ENCODE results near the gene ADGRG6.

The ADGRG6 gene

DNA sequence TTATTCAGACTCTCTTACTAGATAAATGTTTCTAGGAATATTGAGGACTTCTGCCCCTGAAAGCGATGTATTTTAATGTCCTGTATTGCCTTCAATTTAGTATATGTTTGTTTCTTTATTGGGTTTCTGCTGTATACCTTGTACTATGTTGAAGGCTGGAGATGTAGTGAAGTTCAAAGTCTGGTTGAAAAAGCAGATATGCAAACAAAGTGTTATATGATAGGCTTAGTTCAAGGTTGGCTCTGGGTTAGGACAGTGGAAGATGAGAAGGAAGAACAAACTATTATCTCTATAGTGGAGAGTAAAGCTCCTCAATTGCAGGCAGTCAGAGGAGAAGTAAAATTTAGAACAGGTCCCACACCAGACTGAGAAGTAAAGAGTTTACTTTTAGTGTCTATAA, 36.3 kb upstream of the ADGRG6 start:
- ChIA-PET POLR2A (no interaction called here), CTCF (no interaction called here)
- no peak for DNase-seq (ENCODE audit: extremely low spot score)
- TF ChIP-seq FOXM1 (IDR thresholded peaks at IDR 0.05; ENCODE audit: borderline replicate concordance) = no peak

DNA sequence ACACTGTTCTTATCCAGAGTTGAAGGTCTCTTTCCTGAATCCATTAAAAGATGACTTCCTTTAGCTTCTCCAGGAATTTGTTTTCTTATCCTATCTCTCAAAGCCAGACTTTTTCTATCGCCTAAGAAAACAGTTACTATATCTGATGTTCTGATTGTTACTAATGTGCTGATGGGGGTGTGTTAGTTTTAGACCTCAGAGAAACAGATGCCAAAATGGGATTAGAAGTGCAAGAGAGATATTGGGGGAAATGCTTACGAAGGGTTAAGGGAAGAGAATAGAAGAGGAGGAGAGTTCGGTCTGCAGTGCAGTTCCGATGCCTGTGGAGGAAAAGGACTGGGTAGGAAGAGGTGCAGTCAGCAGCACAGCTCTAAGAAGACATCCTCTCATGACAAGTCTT, 35.7 kb upstream of the ADGRG6 start:
- ChIA-PET POLR2A (no interaction called here), CTCF (no interaction called here)
- no peak for DNase-seq (ENCODE audit: extremely low spot score)
- TF ChIP-seq, protein P1, sequence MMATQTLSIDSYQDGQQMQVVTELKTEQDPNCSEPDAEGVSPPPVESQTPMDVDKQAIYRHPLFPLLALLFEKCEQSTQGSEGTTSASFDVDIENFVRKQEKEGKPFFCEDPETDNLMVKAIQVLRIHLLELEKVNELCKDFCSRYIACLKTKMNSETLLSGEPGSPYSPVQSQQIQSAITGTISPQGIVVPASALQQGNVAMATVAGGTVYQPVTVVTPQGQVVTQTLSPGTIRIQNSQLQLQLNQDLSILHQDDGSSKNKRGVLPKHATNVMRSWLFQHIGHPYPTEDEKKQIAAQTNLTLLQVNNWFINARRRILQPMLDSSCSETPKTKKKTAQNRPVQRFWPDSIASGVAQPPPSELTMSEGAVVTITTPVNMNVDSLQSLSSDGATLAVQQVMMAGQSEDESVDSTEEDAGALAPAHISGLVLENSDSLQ (IDR thresholded peaks at IDR 0.05) = no peak
- TF ChIP-seq NFRKB (IDR thresholded peaks at IDR 0.05) (no peak), FOXA1 (IDR thresholded peaks at IDR 0.05) (no peak), FOXK2 (IDR thresholded peaks at IDR 0.05) (no peak), ZNF384 (IDR thresholded peaks at IDR 0.05) (no peak), L3MBTL2 (conservative IDR thresholded peaks at IDR 0.05) (no peak), SUZ12 (IDR thresholded peaks at IDR 0.05) (no peak), ARNT (IDR thresholded peaks at IDR 0.05) (no peak), BHLHE40 (IDR thresholded peaks at IDR 0.05; ENCODE audit: borderline replicate concordance) (no peak), LEF1 (IDR thresholded peaks at IDR 0.05; ENCODE audit: borderline replicate concordance) (no peak), FOXM1 (IDR thresholded peaks at IDR 0.05; ENCODE audit: borderline replicate concordance) (no peak), SP1 (IDR thresholded peaks at IDR 0.05) (no peak), CTBP1 (IDR thresholded peaks at IDR 0.05; ENCODE audit: borderline replicate concordance) (no peak)

DNA sequence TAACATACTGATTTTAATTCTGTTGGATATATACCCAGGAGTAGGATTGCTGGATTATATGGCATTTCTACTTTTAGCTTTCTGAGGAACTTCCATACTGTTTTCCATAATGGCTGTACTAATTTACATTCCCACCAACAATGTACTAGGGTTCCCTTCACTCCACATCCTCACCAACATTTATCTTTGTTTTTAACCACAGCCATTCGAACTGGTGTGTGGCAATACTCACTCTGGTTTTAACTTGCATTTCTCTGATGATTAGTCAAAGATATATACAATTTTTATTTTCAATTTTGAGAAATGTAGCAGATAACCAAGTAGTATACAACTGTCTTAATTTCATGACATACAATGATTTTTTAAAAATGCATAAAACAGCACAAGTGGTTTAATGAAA, 30.3 kb upstream of the ADGRG6 start:
- TF ChIP-seq FOXM1 (IDR thresholded peaks at IDR 0.05; ENCODE audit: borderline replicate concordance) (no peak), SP1 (IDR thresholded peaks at IDR 0.05) (no peak), TARDBP (IDR thresholded peaks at IDR 0.05) (no peak), ELF4 (IDR thresholded peaks at IDR 0.05) (no peak), FOXK2 (IDR thresholded peaks at IDR 0.05) (no peak), LEF1 (IDR thresholded peaks at IDR 0.05; ENCODE audit: borderline replicate concordance) (no peak), BHLHE40 (IDR thresholded peaks at IDR 0.05; ENCODE audit: borderline replicate concordance) (no peak)
- TF ChIP-seq, protein P1 (IDR thresholded peaks at IDR 0.05) = no peak
- DNase-seq (ENCODE audit: extremely low spot score) = no peak
- ChIA-PET POLR2A (no interaction called here), CTCF (no interaction called here)

DNA sequence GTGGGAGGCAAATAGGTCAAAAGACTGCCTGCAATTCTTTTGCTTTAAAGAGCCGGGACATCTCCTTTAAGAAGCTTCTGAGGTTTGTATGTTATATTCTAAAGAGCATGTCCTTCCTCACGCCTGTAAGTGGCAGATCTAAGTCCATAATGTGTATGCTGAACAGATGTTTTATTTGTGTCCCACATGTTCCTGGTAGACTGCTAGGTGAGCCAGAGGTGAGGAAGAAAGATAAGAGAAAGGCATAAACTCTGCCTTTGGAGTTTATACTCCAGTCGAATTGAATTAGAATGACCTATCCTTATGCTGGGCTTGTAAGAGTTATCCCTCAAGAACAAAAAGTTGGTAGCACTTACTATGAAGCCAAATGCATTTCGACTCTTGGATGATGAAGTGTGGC, 27.2 kb upstream of the ADGRG6 start:
- POLR2A ChIA-PET = no interaction called here
- DNase-seq (ENCODE audit: extremely low spot score) = no peak
- TF ChIP-seq TARDBP (IDR thresholded peaks at IDR 0.05) = no peak
- no peak for TF ChIP-seq ARNT (IDR thresholded peaks at IDR 0.05)
- TF ChIP-seq LEF1 (IDR thresholded peaks at IDR 0.05; ENCODE audit: borderline replicate concordance) = no peak
- TF ChIP-seq SP1 (IDR thresholded peaks at IDR 0.05) = no peak
- no peak for TF ChIP-seq FOXM1 (IDR thresholded peaks at IDR 0.05; ENCODE audit: borderline replicate concordance)
- CTCF ChIA-PET = no interaction called here

DNA sequence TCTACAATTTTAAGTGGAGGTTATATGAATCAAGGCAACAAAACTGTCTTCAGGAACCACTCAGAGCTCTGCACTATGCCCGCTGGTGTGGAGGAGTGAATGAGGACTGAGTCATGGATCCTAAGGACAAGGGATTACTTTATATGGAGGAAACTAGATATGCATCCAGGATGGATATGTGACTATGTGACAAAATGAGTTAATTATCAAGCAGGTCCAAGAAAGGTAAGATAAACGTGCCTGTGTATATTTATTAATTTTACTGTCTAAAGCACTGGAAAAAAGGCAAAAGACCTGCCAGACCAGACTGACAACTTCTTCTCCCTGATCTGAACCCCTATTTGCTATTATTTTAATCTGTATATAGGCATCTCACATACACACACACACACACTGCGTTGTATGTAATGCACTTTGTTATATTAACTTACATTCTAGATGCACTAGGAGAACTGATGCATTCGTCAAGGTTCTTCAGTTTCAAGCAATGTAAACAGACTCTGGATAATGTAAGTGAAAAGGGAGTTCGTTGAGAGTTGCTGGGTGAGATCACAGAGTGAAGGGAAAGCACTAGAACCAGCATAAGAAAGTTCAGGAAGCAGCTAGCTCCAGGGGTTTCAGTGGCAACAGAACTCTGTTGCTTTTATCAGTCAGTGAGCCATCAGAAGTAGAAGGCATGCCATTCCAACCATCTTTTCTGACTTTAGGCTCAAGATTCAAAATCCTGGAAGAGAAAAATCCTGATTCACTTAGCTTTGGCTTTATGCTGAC, 26.4 kb upstream of the ADGRG6 start:
- ChIA-PET POLR2A (no interaction called here), CTCF (no interaction called here)
- TF ChIP-seq ARNT (IDR thresholded peaks at IDR 0.05) (no peak), CTBP1 (IDR thresholded peaks at IDR 0.05; ENCODE audit: borderline replicate concordance) (no peak), NFRKB (IDR thresholded peaks at IDR 0.05) (no peak), L3MBTL2 (conservative IDR thresholded peaks at IDR 0.05) (no peak), HDGF (IDR thresholded peaks at IDR 0.05; ENCODE audit: borderline replicate concordance) (no peak), ELF4 (IDR thresholded peaks at IDR 0.05) (no peak), FOXK2 (IDR thresholded peaks at IDR 0.05) (no peak), TARDBP (IDR thresholded peaks at IDR 0.05) (no peak), FOXM1 (IDR thresholded peaks at IDR 0.05; ENCODE audit: borderline replicate concordance) (no peak), FOXA1 (IDR thresholded peaks at IDR 0.05) (no peak), SP1 (IDR thresholded peaks at IDR 0.05) (no peak), LEF1 (IDR thresholded peaks at IDR 0.05; ENCODE audit: borderline replicate concordance) (no peak), ZNF384 (IDR thresholded peaks at IDR 0.05) (no peak)
- TF ChIP-seq, protein P1 (IDR thresholded peaks at IDR 0.05) = no peak
- DNase-seq (ENCODE audit: extremely low spot score) = no peak

DNA sequence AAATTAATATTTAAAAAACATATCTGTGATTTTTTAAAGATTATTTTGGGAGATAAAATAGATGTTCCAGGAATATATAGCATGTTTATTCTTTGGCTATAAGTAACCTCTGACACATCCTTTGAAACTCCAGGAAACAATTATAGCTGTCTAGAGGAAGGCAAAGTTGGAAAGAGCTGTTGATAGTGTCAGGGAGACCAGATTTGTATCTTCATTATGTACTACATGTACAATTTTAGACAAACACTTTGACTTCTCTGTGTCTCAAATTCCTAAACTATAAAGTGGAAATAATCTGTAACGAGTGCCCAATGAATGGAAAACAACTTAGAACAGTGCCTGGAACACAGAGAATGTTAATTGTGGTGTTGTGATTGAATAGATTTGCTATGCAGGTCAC, 25.6 kb upstream of the ADGRG6 start:
- no peak for DNase-seq (ENCODE audit: extremely low spot score)
- ChIA-PET POLR2A (no interaction called here), CTCF (no interaction called here)
- TF ChIP-seq, protein P1 (IDR thresholded peaks at IDR 0.05) = no peak
- TF ChIP-seq FOXM1 (IDR thresholded peaks at IDR 0.05; ENCODE audit: borderline replicate concordance) (no peak), ARNT (IDR thresholded peaks at IDR 0.05) (no peak), SP1 (IDR thresholded peaks at IDR 0.05) (no peak)

All from HEK293T (cell line).